B cell (primary cell): ENCODE measurements around the gene NFATC1. TPM values are rescaled to one million over a fixed set of nuclear protein-coding genes. Genes with fewer than 3 reads are reported as not detected.

ENCODE experiments used
- ATAC-seq: fragments of 200-7000 bp; cut with Tn5 transposase; one replicate; pipeline ENCODE4 v1.10.0; 2021; ENCODE audit warnings: low read depth, mild to moderate bottlenecking, moderate number of reproducible peaks, moderate library complexity
- CTCF ChIA-PET: fragments of 350-600 bp; sonication (Branson Sonifier 250); formaldehyde crosslinking; loops from one replicate; lab custom pipeline; 2021; ENCODE audit warnings: antibody characterized with exemption, inconsistent platforms; lab: Charles Lee
- POLR2A ChIA-PET: fragments of 350-600 bp; sonication (Branson Sonifier 250); formaldehyde crosslinking; loops from one replicate; lab custom pipeline; 2021; ENCODE audit warnings: antibody characterized with exemption; lab: Charles Lee
- DNase-seq: peaks from one replicate; pipeline ENCODE4 v3.0.0; 2013
- H2AFZ ChIP-seq: 2 replicates; pipeline ENCODE4 v1.6.1; 2012; ENCODE audit warnings: mild to moderate bottlenecking, low read depth, low read length; ENCODE audit not compliant: insufficient read depth, poor library complexity, severe bottlenecking
- H3K27ac ChIP-seq, 2 donors: 1 replicate in 1 of 2; 2 replicates in 1 of 2; pipeline ENCODE4 v1.5.1; 2012 to 2013; ENCODE audit warnings: low read length in 2 of 2, mild to moderate bottlenecking in 2 of 2, moderate library complexity in 1 of 2
- H3K27me3 ChIP-seq, 4 experiments: fragments of 200-600 bp in 1 of 4; sonication (generic) in 1 of 4; replicated peaks in 1 of 4; 1 replicate in 2 of 4; 2 replicates in 2 of 4; pipeline versions ENCODE4 v1.6.1 to v1.7.0; 2013 to 2016; ENCODE audit warnings: low read length in 3 of 4, mild to moderate bottlenecking in 2 of 4, mixed read lengths in 1 of 4, moderate library complexity in 1 of 4; ENCODE audit not compliant: insufficient read depth in 4 of 4, control insufficient read depth in 3 of 4; ENCODE audit errors: control extremely low read depth in 1 of 4
- H3K36me3 ChIP-seq, 2 experiments: replicated peaks in 1 of 2; 1 replicate in 1 of 2; 2 replicates in 1 of 2; pipeline versions ENCODE4 v1.6.1 to v1.7.1; 2013; ENCODE audit warnings: low read length in 1 of 2; ENCODE audit not compliant: insufficient read depth in 2 of 2, control insufficient read depth in 1 of 2; ENCODE audit errors: control extremely low read depth in 1 of 2, extremely low read depth in 1 of 2
- H3K4me1 ChIP-seq, 2 donors: fragments of 200-600 bp in 1 of 2; sonication (generic) in 1 of 2; 1 replicate in 1 of 2; 2 replicates in 1 of 2; pipeline versions ENCODE4 v1.5.1 to v1.6.1; 2013 to 2017; ENCODE audit warnings: low read length in 2 of 2; ENCODE audit not compliant: control insufficient read depth in 2 of 2, insufficient read depth in 2 of 2
- H3K4me2 ChIP-seq: replicated peaks from 2 replicates; pipeline ENCODE3; 2012; ENCODE audit warnings: mild to moderate bottlenecking, low read depth, low read length; ENCODE audit not compliant: poor library complexity, severe bottlenecking
- H3K4me3 ChIP-seq, 5 experiments: fragments of 200-600 bp in 1 of 5; sonication (generic) in 1 of 5; 1 replicate in 3 of 5; 2 replicates in 2 of 5; pipeline versions ENCODE4 v1.5.1 to v1.7.0; 2011 to 2016; ENCODE audit warnings: low read length in 4 of 5, mild to moderate bottlenecking in 4 of 5, low read depth in 2 of 5, control low read depth in 1 of 5, moderate library complexity in 1 of 5; ENCODE audit not compliant: insufficient read depth in 1 of 5; ENCODE audit errors: control extremely low read depth in 1 of 5, extremely low read depth in 1 of 5
- H3K79me2 ChIP-seq: fragments of 200-600 bp; sonication (generic); one replicate; pipeline ENCODE4 v1.6.0; 2016; ENCODE audit warnings: low read length; ENCODE audit not compliant: control insufficient read depth, insufficient read depth
- H3K9ac ChIP-seq: fragments of 200-600 bp; sonication (generic); 2 replicates; pipeline ENCODE4 v1.6.1; 2017; ENCODE audit warnings: mild to moderate bottlenecking, low read length, moderate library complexity
- H3K9me3 ChIP-seq, 3 donors: one replicate each; pipeline versions ENCODE4 v1.6.1 to v1.7.1; 2013; ENCODE audit warnings: low read length in 2 of 3; ENCODE audit not compliant: control insufficient read depth in 2 of 3, insufficient read depth in 1 of 3; ENCODE audit errors: control extremely low read depth in 1 of 3
- H4K20me1 ChIP-seq: 2 replicates; pipeline ENCODE4 v1.6.0; 2012; ENCODE audit warnings: mild to moderate bottlenecking, low read length; ENCODE audit not compliant: insufficient read depth, control insufficient read depth, poor library complexity, severe bottlenecking
- H3K27ac Mint-ChIP-seq: one replicate; pipeline ENCODE4 v1.8.0; 2021; ENCODE audit warnings: mixed read lengths
- H3K27me3 Mint-ChIP-seq: one replicate; pipeline ENCODE4 v1.8.0; 2021; ENCODE audit warnings: mixed read lengths
- H3K4me1 Mint-ChIP-seq: one replicate; pipeline ENCODE4 v1.8.0; 2021; ENCODE audit warnings: mixed read lengths
- H3K4me3 Mint-ChIP-seq: one replicate; pipeline ENCODE4 v1.8.0; 2021; ENCODE audit warnings: mixed read lengths
- H3K9me3 Mint-ChIP-seq: one replicate; pipeline ENCODE4 v1.8.0; 2022; ENCODE audit warnings: mixed read lengths; ENCODE audit not compliant: insufficient read depth
- EZH2 ChIP-seq: IDR thresholded peaks from 2 replicates; pipeline ENCODE4 v1.6.1; 2012; ENCODE audit warnings: borderline replicate concordance, low read depth, mild to moderate bottlenecking, moderate library complexity, low read length; ENCODE audit not compliant: insufficient read depth, poor library complexity, severe bottlenecking
- WGBS: methylation state at CpG from one replicate; pipeline ENCODE4 v1.1.5; 2013; ENCODE audit warnings: missing lambda C conversion rate; ENCODE audit not compliant: insufficient coverage; 5-methylcytosine and 5-hydroxymethylcytosine counted together
- intact Hi-C: fragments of 100-400 bp; cut with micrococcal nuclease; formaldehyde crosslinking; loops from one replicate; pipeline ENCODE4 v1.10.0; 2022
- polyA plus RNA-seq: library from polyadenylated mRNA; depleted of rRNA; stranded (reverse); fragments of >200 nt; gene quantifications from 2 replicates; pipeline ENCODE4 v1.2.3, GENCODE V29; 2012
- total RNA-seq, 2 donors: library from RNA; stranded (reverse); fragments of 120-200 nt in 1 of 2; gene quantifications; 1 replicate in 1 of 2; 2 replicates in 1 of 2; pipeline versions ENCODE4 v1.2.3 to v1.2.4, GENCODE V29; 2013 to 2022
- TF ChIP-seq, protein P1 (sequence below): fragments of 200-600 bp; IDR thresholded peaks from one replicate; pipeline ENCODE4 v1.8.0; 2022; ENCODE audit warnings: antibody characterized with exemption, mild to moderate bottlenecking

NFATC1 gene
- total and polyA plus RNA-seq, 2 donors (not counting 1 experiment from before 2014, with no cell fraction given) = 32.2 to 108 TPM

DNA sequence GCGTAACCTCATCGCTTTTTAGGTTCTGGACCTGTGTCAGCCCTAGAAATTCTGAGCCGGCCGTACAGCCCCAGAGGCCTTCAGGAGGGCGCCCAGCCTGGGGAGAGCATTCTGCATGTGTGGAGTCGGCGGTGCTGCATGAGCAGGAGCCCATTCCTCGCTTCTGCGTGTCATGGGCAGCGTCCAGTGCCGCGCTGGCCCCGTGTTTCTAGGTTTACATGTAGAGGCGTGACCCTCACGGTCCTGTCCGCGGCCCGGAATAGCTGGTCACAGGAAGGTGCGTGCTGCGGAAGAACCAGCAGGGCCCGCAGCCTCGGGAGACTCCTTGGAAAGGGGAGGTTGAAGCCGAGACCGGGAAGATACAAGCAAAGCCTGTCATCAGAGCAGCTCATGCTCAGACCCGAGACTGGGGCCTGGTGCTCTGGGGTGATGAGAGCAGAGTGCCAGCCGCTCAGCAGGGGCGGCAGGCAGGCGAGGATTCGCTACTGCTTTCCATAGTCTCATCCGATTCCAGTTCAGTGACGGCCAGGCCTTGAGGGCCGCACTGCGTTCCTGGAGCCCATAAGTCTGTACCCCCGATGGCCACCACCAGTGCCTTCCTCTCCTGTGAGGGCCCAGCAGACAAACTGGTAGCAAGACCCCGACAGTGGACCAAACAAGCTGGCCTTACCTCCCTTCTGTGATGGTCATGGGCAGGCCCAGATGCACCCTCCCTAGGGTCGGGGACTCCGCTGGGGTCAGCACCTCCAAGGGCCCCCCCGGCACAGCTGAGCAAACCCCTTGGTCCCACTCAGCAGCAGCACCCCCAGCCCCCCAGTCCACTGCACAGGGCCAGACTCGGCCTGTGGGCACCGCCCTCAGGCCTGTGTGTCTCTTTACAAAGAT is 15.6 kb upstream of the NFATC1 start:
- Histone ChIP-seq H3K4me3 (no peak overlapping the region), H3K79me2 (no peaks in the 10 kb centered on the region), H3K4me1 (peaks cover 6 to 13% of the 10 kb centered on the region in 2 donors), H3K27ac (no peak overlapping the region), H4K20me1 (peaks cover 10% of the 10 kb centered on the region), H3K9ac (no peak overlapping the region), H3K9me3 (no peaks in the 10 kb centered on the region), H3K4me2 (no peak overlapping the region), H2AFZ (no peak overlapping the region), H3K27me3 (no peaks in the 10 kb centered on the region), H3K36me3 (peaks cover 0 to 12% of the 10 kb centered on the region in 2 experiments)
- Mint-ChIP-seq H3K4me1 (peaks cover 12% of the 10 kb centered on the region), H3K9me3 (no peaks in the 10 kb centered on the region), H3K4me3 (no peak overlapping the region), H3K27ac (no peak overlapping the region), H3K27me3 (no peaks in the 10 kb centered on the region)
- DNase-seq = no peak
- ATAC-seq = no peak
- ChIA-PET POLR2A (interaction anchor here (0.8 to 1.9 kb wide), 4 partner anchors 11 to 263 kb away, joined by 4 to 5 read pairs (median 4); no protein-coding TSS in a partner anchor), CTCF (interaction anchor here (0.6 to 12.4 kb wide), 29 partner anchors 8 to 775 kb away, joined by 3 to 201 read pairs (median 6); no protein-coding TSS in a partner anchor)
- 92% methylated on average over 40 of the region's 40 CpGs for WGBS
- intact Hi-C loops = loop anchor here (1.0 to 5.0 kb wide), 2 partner anchors 264 to 777 kb away; no protein-coding TSS in a partner anchor
- TF ChIP-seq EZH2 = no peak
- TF ChIP-seq, protein P1, sequence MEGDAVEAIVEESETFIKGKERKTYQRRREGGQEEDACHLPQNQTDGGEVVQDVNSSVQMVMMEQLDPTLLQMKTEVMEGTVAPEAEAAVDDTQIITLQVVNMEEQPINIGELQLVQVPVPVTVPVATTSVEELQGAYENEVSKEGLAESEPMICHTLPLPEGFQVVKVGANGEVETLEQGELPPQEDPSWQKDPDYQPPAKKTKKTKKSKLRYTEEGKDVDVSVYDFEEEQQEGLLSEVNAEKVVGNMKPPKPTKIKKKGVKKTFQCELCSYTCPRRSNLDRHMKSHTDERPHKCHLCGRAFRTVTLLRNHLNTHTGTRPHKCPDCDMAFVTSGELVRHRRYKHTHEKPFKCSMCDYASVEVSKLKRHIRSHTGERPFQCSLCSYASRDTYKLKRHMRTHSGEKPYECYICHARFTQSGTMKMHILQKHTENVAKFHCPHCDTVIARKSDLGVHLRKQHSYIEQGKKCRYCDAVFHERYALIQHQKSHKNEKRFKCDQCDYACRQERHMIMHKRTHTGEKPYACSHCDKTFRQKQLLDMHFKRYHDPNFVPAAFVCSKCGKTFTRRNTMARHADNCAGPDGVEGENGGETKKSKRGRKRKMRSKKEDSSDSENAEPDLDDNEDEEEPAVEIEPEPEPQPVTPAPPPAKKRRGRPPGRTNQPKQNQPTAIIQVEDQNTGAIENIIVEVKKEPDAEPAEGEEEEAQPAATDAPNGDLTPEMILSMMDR = no peak
